Karpas-422 (cell line): Measurements from ENCODE around the gene AMER3. TPM values are rescaled to one million over a fixed set of nuclear protein-coding genes. Genes with fewer than 3 reads are reported as not detected.

Source experiments
- DNase-seq: peaks from one replicate; pipeline ENCODE4 v3.0.0-alpha.2; 2015
- H2AFZ ChIP-seq: fragments of 200-600 bp; sonication (generic); 2 replicates; pipeline ENCODE4 v1.6.1; 2014; ENCODE audit warnings: antibody characterized with exemption, low read length, mixed read lengths
- H3K27ac ChIP-seq: fragments of 200-600 bp; sonication (generic); 2 replicates; pipeline ENCODE4 v1.5.1; 2014; ENCODE audit warnings: mild to moderate bottlenecking, low read length, moderate library complexity
- H3K27me3 ChIP-seq: fragments of 200-600 bp; sonication (generic); 2 replicates; pipeline ENCODE4 v1.6.1; 2014; ENCODE audit warnings: low read length, mixed read lengths
- H3K36me3 ChIP-seq: fragments of 200-600 bp; sonication (generic); 2 replicates; pipeline ENCODE4 v1.6.1; 2014; ENCODE audit warnings: low read length, mixed read lengths; ENCODE audit not compliant: insufficient read depth
- H3K4me1 ChIP-seq: fragments of 200-600 bp; sonication (generic); 2 replicates; pipeline ENCODE4 v1.6.1; 2014; ENCODE audit warnings: mild to moderate bottlenecking, low read length, mixed read lengths
- H3K4me2 ChIP-seq: fragments of 200-600 bp; sonication (generic); 2 replicates; pipeline ENCODE4 v1.6.1; 2014; ENCODE audit warnings: low read length, low read depth, mild to moderate bottlenecking; ENCODE audit not compliant: poor library complexity, severe bottlenecking
- H3K4me3 ChIP-seq: fragments of 200-600 bp; sonication (generic); 2 replicates; pipeline ENCODE4 v1.5.1; 2014; ENCODE audit warnings: mild to moderate bottlenecking, antibody characterized with exemption, low read length, mixed read lengths
- H3K79me2 ChIP-seq: fragments of 200-600 bp; sonication (generic); 2 replicates; pipeline ENCODE4 v1.6.1; 2014; ENCODE audit warnings: mild to moderate bottlenecking, low read length, mixed read lengths
- H3K9ac ChIP-seq: fragments of 200-600 bp; sonication (generic); 2 replicates; pipeline ENCODE4 v1.6.0; 2014; ENCODE audit warnings: low read length
- H3K9me2 ChIP-seq: fragments of 200-600 bp; sonication (generic), shearing (Covaris generic); replicated peaks from 2 replicates; pipeline ENCODE4 v1.6.0; 2014; ENCODE audit warnings: mild to moderate bottlenecking, low read length, moderate library complexity; ENCODE audit not compliant: insufficient read depth
- H3K9me3 ChIP-seq: fragments of 300-700, 200-600 bp; sonication (generic); 2 replicates; pipeline ENCODE4 v1.6.1; 2014; ENCODE audit warnings: low read length, mixed read lengths
- H4K20me1 ChIP-seq: fragments of 200-600 bp; sonication (generic); 2 replicates; pipeline ENCODE4 v1.6.1; 2014; ENCODE audit warnings: mild to moderate bottlenecking, antibody characterized with exemption, low read length, low read depth; ENCODE audit not compliant: insufficient read depth
- total RNA-seq: library from RNA; depleted of rRNA; stranded (reverse); fragments of >200 nt; shearing (Covaris generic); gene quantifications from 2 replicates; pipeline ENCODE4 v1.2.3, GENCODE V29; 2014; ENCODE audit warnings: low replicate concordance; rRNA removed

AMER3 gene
- total RNA-seq, 1 experiment from 2014 or later: not detected

DNA sequence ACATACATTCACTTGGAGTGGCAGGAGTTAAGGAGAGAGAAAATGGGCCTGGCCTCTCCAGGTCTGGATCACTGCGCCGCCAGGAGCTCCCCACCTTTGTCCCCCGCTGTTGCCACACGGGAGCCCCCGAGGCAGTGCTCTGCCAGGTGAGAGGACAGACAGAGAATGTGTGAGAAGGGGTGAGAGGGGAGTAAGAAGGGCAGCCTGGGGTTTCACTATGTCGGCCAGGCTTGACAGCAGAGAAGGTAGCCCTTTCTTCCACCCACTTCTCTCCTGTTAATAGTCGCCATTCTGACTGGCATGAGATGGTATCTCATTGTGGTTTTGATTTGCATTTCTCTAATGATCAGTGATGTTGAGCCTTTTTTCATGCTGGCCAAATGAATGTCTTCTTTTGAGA lies 55.1 kb downstream of the AMER3 start:
- DNase-seq: no peak
- Histone ChIP-seq H3K27ac (no peak overlapping the region), H3K9me3 (no peaks in the 10 kb centered on the region), H3K4me3 (no peak overlapping the region), H2AFZ (no peak overlapping the region), H3K4me2 (no peak overlapping the region), H3K9me2 (no peaks in the 10 kb centered on the region), H3K9ac (no peak overlapping the region), H3K4me1 (0 out of 2 replicates have a peak, but pooled peaks cover 3% of the 10 kb centered on the region), H4K20me1 (no peaks in the 10 kb centered on the region), H3K36me3 (no peaks in the 10 kb centered on the region), H3K79me2 (no peaks in the 10 kb centered on the region), H3K27me3 (no peaks in the 10 kb centered on the region)

GRCh38 chr2:130813722-130814121 lies 58.4 kb downstream of the AMER3 start:
- Histone ChIP-seq H3K9ac (no peak overlapping the region), H3K9me2 (no peaks in the 10 kb centered on the region), H3K9me3 (no peaks in the 10 kb centered on the region), H3K79me2 (no peaks in the 10 kb centered on the region), H3K36me3 (no peaks in the 10 kb centered on the region), H4K20me1 (no peaks in the 10 kb centered on the region), H3K4me1 (0 out of 2 replicates have a peak, but pooled peaks cover 3% of the 10 kb centered on the region), H2AFZ (no peak overlapping the region), H3K27me3 (no peaks in the 10 kb centered on the region), H3K27ac (no peak overlapping the region), H3K4me3 (no peak overlapping the region), H3K4me2 (no peak overlapping the region)
- no peak for DNase-seq

- no peaks in the 10 kb centered on the region for H3K27me3 ChIP-seq
- H3K9me2 ChIP-seq: no peaks in the 10 kb centered on the region
- H3K9ac ChIP-seq: no peak overlapping the region
- no peak overlapping the region for H3K27ac ChIP-seq
- no peak overlapping the region for H2AFZ ChIP-seq
- no peak overlapping the region for H3K4me3 ChIP-seq
- H3K36me3 ChIP-seq: no peaks in the 10 kb centered on the region
- 0 out of 2 replicates have a peak, but pooled peaks cover 3% of the 10 kb centered on the region for H3K4me1 ChIP-seq
- H3K79me2 ChIP-seq: no peaks in the 10 kb centered on the region
- no peaks in the 10 kb centered on the region for H3K9me3 ChIP-seq
- no peak overlapping the region for H3K4me2 ChIP-seq
- DNase-seq: no peak
- H4K20me1 ChIP-seq: no peaks in the 10 kb centered on the region
Observed at GRCh38 chr2:130814931-130815680, 59.8 kb downstream of the AMER3 start.

Other genes starting within 250 kb of the AMER3 start
- gene POTEI, start 246.2 kb upstream of the AMER3 start, total RNA-seq: 0.87 TPM in 1 of 2 replicates, not detected in the other
- gene CFC1B, start 234.3 kb upstream of the AMER3 start, total RNA-seq: not detected in 2 replicates
- not detected in 2 replicates for gene CFC1, start 156.0 kb upstream of the AMER3 start, total RNA-seq
- not detected in 2 replicates for gene POTEJ, start 144.1 kb upstream of the AMER3 start, total RNA-seq
- not detected in 2 replicates for gene GPR148, start 26.5 kb upstream of the AMER3 start, total RNA-seq
- not detected in 2 replicates for gene ARHGEF4, start 81.4 kb downstream of the AMER3 start, total RNA-seq